Loucy (cell line): ENCODE results near the gene BBC3.

Experiments used
- H2AFZ ChIP-seq: fragments of 200-600 bp; sonication (generic); 2 replicates; pipeline ENCODE4 v1.6.0; 2016; ENCODE audit warnings: antibody characterized with exemption, mild to moderate bottlenecking, low read length, moderate library complexity
- H3F3A ChIP-seq: fragments of 200-600 bp; 2 replicates; pipeline ENCODE4 v1.6.0; 2016; ENCODE audit warnings: antibody characterized with exemption, low read depth, mild to moderate bottlenecking
- H3K27me3 ChIP-seq: fragments of 200-600 bp; sonication (generic); 2 replicates; pipeline ENCODE4 v1.6.1; 2014; ENCODE audit warnings: low read length, mild to moderate bottlenecking; ENCODE audit not compliant: insufficient read depth, poor library complexity, severe bottlenecking
- H3K36me3 ChIP-seq: fragments of 200-600 bp; sonication (generic); 2 replicates; pipeline ENCODE4 v1.6.1; 2016; ENCODE audit warnings: low read length; ENCODE audit not compliant: insufficient read depth
- H3K4me1 ChIP-seq: fragments of 200-600 bp; sonication (generic); 2 replicates; pipeline ENCODE4 v1.5.1; 2014; ENCODE audit warnings: low read length, mild to moderate bottlenecking; ENCODE audit not compliant: insufficient read depth, poor library complexity, severe bottlenecking
- H3K4me2 ChIP-seq: fragments of 200-600 bp; sonication (generic); 2 replicates; pipeline ENCODE4 v1.6.0; 2014; ENCODE audit warnings: antibody characterized with exemption, low read length, low read depth, mild to moderate bottlenecking; ENCODE audit not compliant: poor library complexity, severe bottlenecking
- H3K4me3 ChIP-seq: fragments of 200-600 bp; sonication (generic); 2 replicates; pipeline ENCODE4 v1.5.1; 2014; ENCODE audit warnings: low read length, mild to moderate bottlenecking, mixed read lengths; ENCODE audit not compliant: poor library complexity, severe bottlenecking
- H3K79me2 ChIP-seq: fragments of 200-600 bp; sonication (generic); 2 replicates; pipeline ENCODE4 v1.6.1; 2014; ENCODE audit warnings: low read length; ENCODE audit not compliant: insufficient read depth
- H3K9ac ChIP-seq: fragments of 200-600 bp; sonication (generic); 2 replicates; pipeline ENCODE4 v1.6.0; 2014; ENCODE audit warnings: mild to moderate bottlenecking, low read depth, low read length, moderate library complexity; ENCODE audit not compliant: poor library complexity, severe bottlenecking
- H3K9me2 ChIP-seq: fragments of 200-600 bp; sonication (generic); replicated peaks from 2 replicates; pipeline ENCODE4 v1.6.1; 2016; ENCODE audit warnings: low read depth, low read length, mixed read lengths
- H3K9me3 ChIP-seq: fragments of 200-600 bp; sonication (generic); 2 replicates; pipeline ENCODE4 v1.6.1; 2014; ENCODE audit warnings: mild to moderate bottlenecking, antibody characterized with exemption, low read length, low read depth; ENCODE audit not compliant: insufficient read depth
- H4K20me1 ChIP-seq: fragments of 200-600 bp; sonication (generic); 2 replicates; pipeline ENCODE4 v1.6.0; 2014; ENCODE audit warnings: antibody characterized with exemption, low read length, mild to moderate bottlenecking; ENCODE audit not compliant: insufficient read depth, poor library complexity, severe bottlenecking
- EZH2phosphoT487 ChIP-seq: fragments of 200-600 bp; IDR thresholded peaks from 2 replicates; pipeline ENCODE4 v1.6.1; 2018; ENCODE audit warnings: antibody characterized with exemption, mild to moderate bottlenecking, moderate library complexity, borderline replicate concordance
- TF ChIP-seq, protein P1 (sequence below): fragments of 200-600 bp; sonication (generic); conservative IDR thresholded peaks from 2 replicates; pipeline ENCODE4 v1.5.1; 2014; ENCODE audit warnings: mild to moderate bottlenecking, antibody characterized with exemption, low read length

The BBC3 gene

DNA sequence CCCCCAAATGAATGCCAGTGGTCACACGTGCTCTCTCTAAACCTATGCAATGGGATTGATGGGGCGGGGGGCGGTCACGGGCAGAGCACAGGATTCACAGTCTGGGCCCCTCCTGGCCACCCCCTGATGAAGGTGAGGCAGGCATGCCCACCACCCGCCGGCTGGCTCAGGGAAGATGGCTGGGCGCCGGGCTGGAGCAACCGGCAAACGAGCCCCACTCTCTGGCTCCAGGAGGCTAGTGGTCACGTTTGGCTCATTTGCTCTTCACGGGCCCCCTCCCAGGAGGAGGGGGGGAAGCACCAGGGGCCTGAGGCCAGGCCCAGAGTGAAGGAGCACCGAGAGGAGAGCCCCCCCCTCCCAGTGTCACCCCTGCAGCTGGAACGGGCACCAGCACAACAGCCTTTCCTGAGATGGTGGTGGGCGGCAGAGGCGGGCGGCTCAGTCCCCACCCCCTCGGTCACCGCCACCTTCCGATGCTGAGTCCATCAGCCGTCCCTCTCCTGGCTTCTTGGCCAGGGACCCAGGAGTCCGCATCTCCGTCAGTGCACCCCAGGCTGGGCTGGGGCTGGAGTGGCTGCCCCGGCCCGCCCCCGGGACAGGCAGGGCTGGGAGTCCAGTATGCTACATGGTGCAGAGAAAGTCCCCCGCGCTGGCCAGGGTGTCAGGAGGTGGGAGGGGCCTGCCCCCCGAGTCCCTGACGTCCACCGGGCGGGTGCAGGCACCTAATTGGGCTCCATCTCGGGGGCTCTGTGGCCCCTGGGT, 9.7 kb downstream of the BBC3 start:
- TF ChIP-seq EZH2phosphoT487 = no peak
- TF ChIP-seq, protein P1, sequence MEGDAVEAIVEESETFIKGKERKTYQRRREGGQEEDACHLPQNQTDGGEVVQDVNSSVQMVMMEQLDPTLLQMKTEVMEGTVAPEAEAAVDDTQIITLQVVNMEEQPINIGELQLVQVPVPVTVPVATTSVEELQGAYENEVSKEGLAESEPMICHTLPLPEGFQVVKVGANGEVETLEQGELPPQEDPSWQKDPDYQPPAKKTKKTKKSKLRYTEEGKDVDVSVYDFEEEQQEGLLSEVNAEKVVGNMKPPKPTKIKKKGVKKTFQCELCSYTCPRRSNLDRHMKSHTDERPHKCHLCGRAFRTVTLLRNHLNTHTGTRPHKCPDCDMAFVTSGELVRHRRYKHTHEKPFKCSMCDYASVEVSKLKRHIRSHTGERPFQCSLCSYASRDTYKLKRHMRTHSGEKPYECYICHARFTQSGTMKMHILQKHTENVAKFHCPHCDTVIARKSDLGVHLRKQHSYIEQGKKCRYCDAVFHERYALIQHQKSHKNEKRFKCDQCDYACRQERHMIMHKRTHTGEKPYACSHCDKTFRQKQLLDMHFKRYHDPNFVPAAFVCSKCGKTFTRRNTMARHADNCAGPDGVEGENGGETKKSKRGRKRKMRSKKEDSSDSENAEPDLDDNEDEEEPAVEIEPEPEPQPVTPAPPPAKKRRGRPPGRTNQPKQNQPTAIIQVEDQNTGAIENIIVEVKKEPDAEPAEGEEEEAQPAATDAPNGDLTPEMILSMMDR = no peak
- Histone ChIP-seq H3F3A (no peaks in the 10 kb centered on the region), H3K27me3 (no peaks in the 10 kb centered on the region), H3K9ac (no peak overlapping the region), H3K4me3 (no peak overlapping the region), H3K9me3 (no peaks in the 10 kb centered on the region), H3K36me3 (peaks cover 10% of the 10 kb centered on the region; the same call in 1 of the 2 replicates), H3K4me2 (no peak overlapping the region), H2AFZ (no peak overlapping the region), H3K4me1 (peaks cover 6% of the 10 kb centered on the region), H4K20me1 (no peaks in the 10 kb centered on the region), H3K9me2 (no peaks in the 10 kb centered on the region), H3K79me2 (no peaks in the 10 kb centered on the region)

DNA sequence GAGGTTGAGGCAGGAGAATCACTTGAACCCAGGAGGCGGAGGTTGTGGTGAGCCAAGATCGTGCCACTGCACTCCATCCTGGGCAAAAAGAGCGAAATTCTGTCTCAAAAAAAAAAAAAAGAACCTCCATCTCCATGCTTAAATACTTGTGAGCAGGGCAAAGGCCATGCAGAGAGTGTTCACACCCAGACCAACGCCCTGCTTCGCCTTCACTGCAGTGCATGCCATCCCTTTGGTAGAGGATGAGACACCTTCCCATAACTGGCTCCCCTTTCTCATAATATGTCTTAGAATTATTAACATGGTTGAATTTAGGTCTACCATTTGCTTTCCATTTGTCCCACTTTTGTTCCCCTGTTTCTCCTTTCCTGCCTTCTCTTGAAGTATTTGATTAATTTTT, 15.4 kb downstream of the BBC3 start:
- Histone ChIP-seq H3K27me3 (no peaks in the 10 kb centered on the region), H3K4me3 (no peak overlapping the region), H3K4me2 (no peak overlapping the region), H3K79me2 (no peaks in the 10 kb centered on the region), H3F3A (no peaks in the 10 kb centered on the region), H3K36me3 (peaks cover 10% of the 10 kb centered on the region; the same call in 1 of the 2 replicates), H2AFZ (no peak overlapping the region), H3K9me2 (no peaks in the 10 kb centered on the region), H4K20me1 (no peaks in the 10 kb centered on the region), H3K9me3 (no peaks in the 10 kb centered on the region), H3K4me1 (peaks cover 2% of the 10 kb centered on the region), H3K9ac (no peak overlapping the region)
- TF ChIP-seq, protein P1 = no peak
- no peak for TF ChIP-seq EZH2phosphoT487

GRCh38 chr19:47210689-47211316, 20.2 kb downstream of the BBC3 start:
- Histone ChIP-seq H2AFZ (no peak overlapping the region), H3K9me3 (no peaks in the 10 kb centered on the region), H3K27me3 (no peaks in the 10 kb centered on the region), H4K20me1 (no peaks in the 10 kb centered on the region), H3F3A (peaks cover 5% of the 10 kb centered on the region; the same call in 1 of the 2 replicates), H3K9ac (peak overlapping the region; percentile 41), H3K9me2 (no peaks in the 10 kb centered on the region), H3K4me1 (peaks cover 2% of the 10 kb centered on the region), H3K4me3 (no peak overlapping the region), H3K4me2 (peak overlapping the region; percentile 12), H3K36me3 (peaks cover 56% of the 10 kb centered on the region; the same call in 1 of the 2 replicates), H3K79me2 (no peaks in the 10 kb centered on the region)
- TF ChIP-seq EZH2phosphoT487 = no peak
- TF ChIP-seq, protein P1 = peak; percentile 85
